Stimulated activated CD8-positive, alpha-beta memory T cell treated with anti-CD3 and anti-CD28 coated beads, Interleukin-2, amount 100 ng/mL, for 1 hour (primary cell): Measurements from ENCODE around the gene SEPHS2.
"Not testable (repeated sequence)": the region's sequence is repeated elsewhere in the genome, so short reads cannot be mapped to it uniquely, and the experiment has no call there.

Source experiments
- DNase-seq, 2 donors: peaks; one replicate each; pipeline ENCODE4 v3.0.0-alpha.2; 2020; ENCODE audit warnings: low read depth in 2 of 2

Gene SEPHS2

GRCh38 chr16:30398661-30399434 lies 46.8 kb downstream of the SEPHS2 start:
- DNase-seq: no peak

GRCh38 chr16:30397776-30398660 lies 47.7 kb downstream of the SEPHS2 start:
- DNase-seq: no peak

DNA sequence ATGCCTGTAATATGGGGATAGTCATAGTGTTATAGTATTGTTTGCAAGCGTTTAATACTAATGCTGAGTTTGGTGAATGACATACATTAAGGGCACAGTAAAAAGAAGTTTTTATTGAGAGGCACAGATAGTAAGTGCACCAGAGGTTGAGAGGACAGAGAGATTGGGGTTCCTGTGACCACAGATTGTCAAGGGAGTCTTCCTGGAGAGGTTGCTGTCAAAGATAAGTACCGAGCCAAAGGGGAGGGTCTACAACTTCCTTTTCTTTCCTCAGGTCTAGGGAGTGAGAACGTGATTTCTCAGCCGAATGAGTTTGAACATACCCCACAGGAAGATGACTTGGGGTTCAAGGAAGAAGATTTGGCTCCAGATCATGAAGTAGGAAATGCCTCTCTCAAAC lies 48.6 kb downstream of the SEPHS2 start:
- DNase-seq: no peak

GRCh38 chr16:30396627-30397026 lies 49.0 kb downstream of the SEPHS2 start:
- DNase-seq: not testable (repeated sequence)

- no peak for DNase-seq
Observed at GRCh38 chr16:30395992-30396585, 49.6 kb downstream of the SEPHS2 start.

- peak in 1 of 2 donors; percentile 24 for DNase-seq
Observed at GRCh38 chr16:30395155-30395991, 50.3 kb downstream of the SEPHS2 start, which contains the start of gene ZNF48. TSS of gene ZNF48 (plus strand) at chr16:30395420. CDS start at chr16:30395795, 375 bp downstream.

- DNase-seq: no peak
Observed at GRCh38 chr16:30394592-30395154, 51.0 kb downstream of the SEPHS2 start.
